ENCODE data around the gene RAMACL.

DNA sequence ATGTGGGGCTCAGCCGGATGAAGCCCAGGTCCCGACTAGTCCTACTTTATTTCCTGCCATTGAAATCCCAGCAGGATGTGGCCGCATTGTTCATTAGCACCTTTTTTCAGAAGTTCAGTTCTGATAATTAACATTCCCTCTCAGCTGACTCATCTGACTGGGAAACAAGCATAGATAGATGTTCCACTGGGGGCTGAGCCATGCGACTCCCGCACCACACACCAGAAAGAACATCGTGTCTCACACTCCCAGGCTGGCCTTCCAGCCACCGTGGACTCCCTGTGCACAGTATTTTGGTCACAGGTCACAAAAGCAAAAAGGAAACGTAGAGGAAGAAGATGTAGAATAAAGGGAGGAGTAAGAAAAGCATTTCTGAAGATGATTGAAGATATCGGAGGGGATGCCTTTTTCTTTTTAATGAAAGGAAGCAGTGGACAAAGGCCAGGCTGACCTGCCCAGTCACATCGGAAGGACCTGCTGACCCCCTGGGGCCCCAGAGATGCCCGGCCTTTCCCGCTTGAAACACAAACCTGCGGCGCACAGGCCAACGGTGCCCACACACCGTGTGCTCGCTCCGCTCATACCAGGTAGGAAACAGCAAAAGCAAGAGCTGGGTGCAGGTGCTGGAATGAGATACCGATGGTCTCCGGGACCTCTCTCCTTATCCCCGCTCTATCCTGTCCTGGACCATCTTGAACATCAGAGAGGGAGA lies 28.7 kb upstream of the RAMACL start:
- TF ChIP-seq POLR2A (IDR thresholded peaks at IDR 0.05) (no peak), EP300 (IDR thresholded peaks at IDR 0.05) (peak; percentile 26 to 89 (median 60)), POLR2AphosphoS5 (IDR thresholded peaks at IDR 0.05) (peak; percentile 61 to 84)
- TF ChIP-seq, protein P1, sequence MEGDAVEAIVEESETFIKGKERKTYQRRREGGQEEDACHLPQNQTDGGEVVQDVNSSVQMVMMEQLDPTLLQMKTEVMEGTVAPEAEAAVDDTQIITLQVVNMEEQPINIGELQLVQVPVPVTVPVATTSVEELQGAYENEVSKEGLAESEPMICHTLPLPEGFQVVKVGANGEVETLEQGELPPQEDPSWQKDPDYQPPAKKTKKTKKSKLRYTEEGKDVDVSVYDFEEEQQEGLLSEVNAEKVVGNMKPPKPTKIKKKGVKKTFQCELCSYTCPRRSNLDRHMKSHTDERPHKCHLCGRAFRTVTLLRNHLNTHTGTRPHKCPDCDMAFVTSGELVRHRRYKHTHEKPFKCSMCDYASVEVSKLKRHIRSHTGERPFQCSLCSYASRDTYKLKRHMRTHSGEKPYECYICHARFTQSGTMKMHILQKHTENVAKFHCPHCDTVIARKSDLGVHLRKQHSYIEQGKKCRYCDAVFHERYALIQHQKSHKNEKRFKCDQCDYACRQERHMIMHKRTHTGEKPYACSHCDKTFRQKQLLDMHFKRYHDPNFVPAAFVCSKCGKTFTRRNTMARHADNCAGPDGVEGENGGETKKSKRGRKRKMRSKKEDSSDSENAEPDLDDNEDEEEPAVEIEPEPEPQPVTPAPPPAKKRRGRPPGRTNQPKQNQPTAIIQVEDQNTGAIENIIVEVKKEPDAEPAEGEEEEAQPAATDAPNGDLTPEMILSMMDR (IDR thresholded peaks at IDR 0.05) = no peak

All from upper lobe of left lung (tissue), 4 donors.